Peyer's patch (tissue), 4 donors: ENCODE data around the gene CCNB2.

ENCODE experiments used
- CTCF ChIP-seq, 6 experiments: fragments of 450-650 bp in 4 of 6; fragments of 200-600 bp in 2 of 6; sonication (generic) in 1 of 6; IDR thresholded peaks; one replicate each; pipeline ENCODE4 v1.5.1; 2017 to 2019; ENCODE audit warnings: antibody characterized with exemption in 6 of 6, mild to moderate bottlenecking in 3 of 6, moderate library complexity in 1 of 6
- POLR2A ChIP-seq, 2 donors: fragments of 450-650 bp; IDR thresholded peaks; one replicate each; pipeline ENCODE4 v1.5.1; 2017; ENCODE audit warnings: antibody characterized with exemption in 2 of 2, mild to moderate bottlenecking in 2 of 2, moderate library complexity in 2 of 2

DNA sequence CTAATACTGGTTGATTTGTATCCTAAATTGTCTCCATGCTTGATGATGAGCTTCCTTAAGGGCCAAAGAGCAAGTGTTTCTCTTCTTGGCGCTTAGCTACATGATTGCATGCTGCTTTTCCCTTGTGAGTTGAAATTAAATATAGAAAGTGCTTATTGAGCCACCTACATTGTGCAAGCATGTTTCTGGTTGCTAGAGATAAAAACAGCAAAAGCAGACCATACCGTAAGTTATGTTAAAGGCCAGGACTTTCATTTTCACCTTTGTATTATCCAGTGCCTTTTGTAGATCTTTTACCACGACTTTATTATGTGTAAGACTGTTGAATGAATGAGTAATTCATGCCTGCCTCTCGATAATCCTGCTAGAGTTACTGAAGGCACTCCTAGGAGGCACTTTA, 41.9 kb upstream of the CCNB2 start:
- no peak for TF ChIP-seq CTCF (IDR thresholded peaks at IDR 0.05)
- no peak for TF ChIP-seq POLR2A (IDR thresholded peaks at IDR 0.05)
